Measurements from ENCODE around the gene ABI3.
"Not testable (repeated sequence)": the region's sequence is repeated elsewhere in the genome, so short reads cannot be mapped to it uniquely, and the experiment has no call there.

- TF ChIP-seq CTCF, EZH2phosphoT487 (IDR thresholded peaks at IDR 0.05): not testable (repeated sequence)
Measured at GRCh38 chr17:49184522-49184921, 26.0 kb upstream of the ABI3 start.
